ENCODE results near the gene PNPLA5. TPM values are rescaled to one million over a fixed set of nuclear protein-coding genes. Genes with fewer than 3 reads are reported as not detected.

Gene PNPLA5
- total and polyA plus RNA-seq, 2 of the 13 experiments (the other 11 are each of a cell fraction or from before 2014, with no cell fraction given) = not detected

DNA sequence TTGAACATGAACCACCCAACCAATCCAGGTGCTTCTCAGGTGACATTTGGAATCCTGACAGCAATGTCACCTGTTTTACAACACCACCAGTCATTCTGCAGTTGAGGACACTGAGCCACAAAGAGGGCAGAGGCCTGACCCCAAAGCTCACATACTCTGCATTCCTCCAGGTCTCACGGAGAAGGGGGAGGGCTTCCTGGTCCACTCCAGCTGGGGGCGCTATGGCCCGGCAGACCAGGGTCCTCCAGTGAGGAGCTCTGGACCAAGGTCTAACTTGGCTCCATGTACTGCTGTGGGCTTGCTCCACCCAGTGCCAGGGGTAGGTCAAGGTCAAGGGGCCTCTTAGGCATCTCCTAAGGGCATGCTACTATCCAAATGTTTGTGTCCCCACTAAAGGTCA lies 30.3 kb upstream of the PNPLA5 start (continued):
- TF ChIP-seq, protein P1, sequence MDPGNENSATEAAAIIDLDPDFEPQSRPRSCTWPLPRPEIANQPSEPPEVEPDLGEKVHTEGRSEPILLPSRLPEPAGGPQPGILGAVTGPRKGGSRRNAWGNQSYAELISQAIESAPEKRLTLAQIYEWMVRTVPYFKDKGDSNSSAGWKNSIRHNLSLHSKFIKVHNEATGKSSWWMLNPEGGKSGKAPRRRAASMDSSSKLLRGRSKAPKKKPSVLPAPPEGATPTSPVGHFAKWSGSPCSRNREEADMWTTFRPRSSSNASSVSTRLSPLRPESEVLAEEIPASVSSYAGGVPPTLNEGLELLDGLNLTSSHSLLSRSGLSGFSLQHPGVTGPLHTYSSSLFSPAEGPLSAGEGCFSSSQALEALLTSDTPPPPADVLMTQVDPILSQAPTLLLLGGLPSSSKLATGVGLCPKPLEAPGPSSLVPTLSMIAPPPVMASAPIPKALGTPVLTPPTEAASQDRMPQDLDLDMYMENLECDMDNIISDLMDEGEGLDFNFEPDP (CRISPR knock-in tag; conservative IDR thresholded peaks at IDR 0.05) = no peak
- TF ChIP-seq, protein P2, sequence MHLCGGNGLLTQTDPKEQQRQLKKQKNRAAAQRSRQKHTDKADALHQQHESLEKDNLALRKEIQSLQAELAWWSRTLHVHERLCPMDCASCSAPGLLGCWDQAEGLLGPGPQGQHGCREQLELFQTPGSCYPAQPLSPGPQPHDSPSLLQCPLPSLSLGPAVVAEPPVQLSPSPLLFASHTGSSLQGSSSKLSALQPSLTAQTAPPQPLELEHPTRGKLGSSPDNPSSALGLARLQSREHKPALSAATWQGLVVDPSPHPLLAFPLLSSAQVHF (CRISPR knock-in tag; IDR thresholded peaks at IDR 0.05) = no peak
- TF ChIP-seq, protein P3, sequence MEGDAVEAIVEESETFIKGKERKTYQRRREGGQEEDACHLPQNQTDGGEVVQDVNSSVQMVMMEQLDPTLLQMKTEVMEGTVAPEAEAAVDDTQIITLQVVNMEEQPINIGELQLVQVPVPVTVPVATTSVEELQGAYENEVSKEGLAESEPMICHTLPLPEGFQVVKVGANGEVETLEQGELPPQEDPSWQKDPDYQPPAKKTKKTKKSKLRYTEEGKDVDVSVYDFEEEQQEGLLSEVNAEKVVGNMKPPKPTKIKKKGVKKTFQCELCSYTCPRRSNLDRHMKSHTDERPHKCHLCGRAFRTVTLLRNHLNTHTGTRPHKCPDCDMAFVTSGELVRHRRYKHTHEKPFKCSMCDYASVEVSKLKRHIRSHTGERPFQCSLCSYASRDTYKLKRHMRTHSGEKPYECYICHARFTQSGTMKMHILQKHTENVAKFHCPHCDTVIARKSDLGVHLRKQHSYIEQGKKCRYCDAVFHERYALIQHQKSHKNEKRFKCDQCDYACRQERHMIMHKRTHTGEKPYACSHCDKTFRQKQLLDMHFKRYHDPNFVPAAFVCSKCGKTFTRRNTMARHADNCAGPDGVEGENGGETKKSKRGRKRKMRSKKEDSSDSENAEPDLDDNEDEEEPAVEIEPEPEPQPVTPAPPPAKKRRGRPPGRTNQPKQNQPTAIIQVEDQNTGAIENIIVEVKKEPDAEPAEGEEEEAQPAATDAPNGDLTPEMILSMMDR (CRISPR knock-in tag; IDR thresholded peaks at IDR 0.05) = peak; percentile 76
- TF ChIP-seq CEBPB (IDR thresholded peaks at IDR 0.05; ENCODE audit: borderline replicate concordance, low read depth, low read length) = no peak
- 0 out of 2 replicates have a peak, but pooled peaks have one; percentile 48 for TF ChIP-seq SIX4 (CRISPR knock-in tag; IDR thresholded peaks at IDR 0.05)
- TF ChIP-seq, protein P4, sequence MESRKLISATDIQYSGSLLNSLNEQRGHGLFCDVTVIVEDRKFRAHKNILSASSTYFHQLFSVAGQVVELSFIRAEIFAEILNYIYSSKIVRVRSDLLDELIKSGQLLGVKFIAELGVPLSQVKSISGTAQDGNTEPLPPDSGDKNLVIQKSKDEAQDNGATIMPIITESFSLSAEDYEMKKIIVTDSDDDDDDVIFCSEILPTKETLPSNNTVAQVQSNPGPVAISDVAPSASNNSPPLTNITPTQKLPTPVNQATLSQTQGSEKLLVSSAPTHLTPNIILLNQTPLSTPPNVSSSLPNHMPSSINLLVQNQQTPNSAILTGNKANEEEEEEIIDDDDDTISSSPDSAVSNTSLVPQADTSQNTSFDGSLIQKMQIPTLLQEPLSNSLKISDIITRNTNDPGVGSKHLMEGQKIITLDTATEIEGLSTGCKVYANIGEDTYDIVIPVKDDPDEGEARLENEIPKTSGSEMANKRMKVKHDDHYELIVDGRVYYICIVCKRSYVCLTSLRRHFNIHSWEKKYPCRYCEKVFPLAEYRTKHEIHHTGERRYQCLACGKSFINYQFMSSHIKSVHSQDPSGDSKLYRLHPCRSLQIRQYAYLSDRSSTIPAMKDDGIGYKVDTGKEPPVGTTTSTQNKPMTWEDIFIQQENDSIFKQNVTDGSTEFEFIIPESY (CRISPR knock-in tag; IDR thresholded peaks at IDR 0.05) = no peak
- TF ChIP-seq ZNF431 (CRISPR knock-in tag; IDR thresholded peaks at IDR 0.05; ENCODE audit: borderline replicate concordance, low read depth) = no peak
- TF ChIP-seq, protein P5, sequence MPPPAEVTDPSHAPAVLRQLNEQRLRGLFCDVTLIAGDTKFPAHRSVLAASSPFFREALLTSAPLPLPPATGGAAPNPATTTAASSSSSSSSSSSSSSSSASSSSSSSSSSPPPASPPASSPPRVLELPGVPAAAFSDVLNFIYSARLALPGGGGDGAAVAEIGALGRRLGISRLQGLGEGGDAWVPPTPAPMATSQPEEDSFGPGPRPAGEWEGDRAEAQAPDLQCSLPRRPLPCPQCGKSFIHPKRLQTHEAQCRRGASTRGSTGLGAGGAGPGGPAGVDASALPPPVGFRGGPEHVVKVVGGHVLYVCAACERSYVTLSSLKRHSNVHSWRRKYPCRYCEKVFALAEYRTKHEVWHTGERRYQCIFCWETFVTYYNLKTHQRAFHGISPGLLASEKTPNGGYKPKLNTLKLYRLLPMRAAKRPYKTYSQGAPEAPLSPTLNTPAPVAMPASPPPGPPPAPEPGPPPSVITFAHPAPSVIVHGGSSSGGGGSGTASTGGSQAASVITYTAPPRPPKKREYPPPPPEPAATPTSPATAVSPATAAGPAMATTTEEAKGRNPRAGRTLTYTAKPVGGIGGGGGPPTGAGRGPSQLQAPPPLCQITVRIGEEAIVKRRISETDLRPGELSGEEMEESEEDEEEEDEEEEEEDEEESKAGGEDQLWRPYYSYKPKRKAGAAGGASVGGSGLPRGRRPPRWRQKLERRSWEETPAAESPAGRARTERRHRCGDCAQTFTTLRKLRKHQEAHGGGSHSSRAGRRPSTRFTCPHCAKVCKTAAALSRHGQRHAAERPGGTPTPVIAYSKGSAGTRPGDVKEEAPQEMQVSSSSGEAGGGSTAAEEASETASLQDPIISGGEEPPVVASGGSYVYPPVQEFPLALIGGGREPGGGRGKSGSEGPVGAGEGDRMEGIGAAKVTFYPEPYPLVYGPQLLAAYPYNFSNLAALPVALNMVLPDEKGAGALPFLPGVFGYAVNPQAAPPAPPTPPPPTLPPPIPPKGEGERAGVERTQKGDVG (CRISPR knock-in tag; IDR thresholded peaks at IDR 0.05; ENCODE audit: borderline replicate concordance) = no peak
- peak; percentile 47; the same call in 1 of the 2 replicates for TF ChIP-seq NR2F2 (IDR thresholded peaks at IDR 0.05; ENCODE audit: borderline replicate concordance, low read depth)
- TF ChIP-seq HOXA5 (CRISPR knock-in tag; IDR thresholded peaks at IDR 0.05) = no peak
- no peak for TF ChIP-seq SMAD9 (CRISPR knock-in tag; IDR thresholded peaks at IDR 0.05)
- TF ChIP-seq SP4 (CRISPR knock-in tag; IDR thresholded peaks at IDR 0.05) = no peak
- no peak for TF ChIP-seq TARDBP (CRISPR knock-in tag; IDR thresholded peaks at IDR 0.05)
- TF ChIP-seq ZSCAN21 (CRISPR knock-in tag; IDR thresholded peaks at IDR 0.05; ENCODE audit: borderline replicate concordance) = no peak
- no peak for TF ChIP-seq AGO2 (optimal IDR thresholded peaks at IDR 0.05; ENCODE audit: low read depth, low read length)
- TF ChIP-seq, protein P6, sequence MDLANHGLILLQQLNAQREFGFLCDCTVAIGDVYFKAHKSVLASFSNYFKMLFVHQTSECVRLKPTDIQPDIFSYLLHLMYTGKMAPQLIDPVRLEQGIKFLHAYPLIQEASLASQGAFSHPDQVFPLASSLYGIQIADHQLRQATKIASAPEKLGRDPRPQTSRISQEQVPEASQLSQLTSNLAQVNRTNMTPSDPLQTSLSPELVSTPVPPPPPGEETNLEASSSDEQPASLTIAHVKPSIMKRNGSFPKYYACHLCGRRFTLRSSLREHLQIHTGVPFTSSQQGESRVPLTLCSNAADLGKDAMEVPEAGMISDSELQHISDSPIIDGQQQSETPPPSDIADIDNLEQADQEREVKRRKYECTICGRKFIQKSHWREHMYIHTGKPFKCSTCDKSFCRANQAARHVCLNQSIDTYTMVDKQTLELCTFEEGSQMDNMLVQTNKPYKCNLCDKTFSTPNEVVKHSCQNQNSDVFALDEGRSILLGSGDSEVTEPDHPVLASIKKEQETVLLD (CRISPR knock-in tag; IDR thresholded peaks at IDR 0.05; ENCODE audit: low read depth) = no peak
- TF ChIP-seq ZSCAN30 (CRISPR knock-in tag; IDR thresholded peaks at IDR 0.05) = no peak
- no peak for TF ChIP-seq SALL2 (CRISPR knock-in tag; IDR thresholded peaks at IDR 0.05)

Measured in HepG2 (cell line).